PC-9 (cell line): ENCODE results near the gene MVB12B.

Experiments used
- CTCF ChIP-seq: fragments of 200-600 bp; sonication (generic); conservative IDR thresholded peaks from 2 replicates; pipeline ENCODE4 v1.6.1; 2017; ENCODE audit warnings: mixed run types, antibody characterized with exemption, mild to moderate bottlenecking, moderate library complexity
- EZH2 ChIP-seq: fragments of 200-600 bp; sonication (generic); IDR thresholded peaks from 2 replicates; pipeline ENCODE4 v1.8.0; 2017; ENCODE audit warnings: antibody characterized with exemption, low read depth

DNA sequence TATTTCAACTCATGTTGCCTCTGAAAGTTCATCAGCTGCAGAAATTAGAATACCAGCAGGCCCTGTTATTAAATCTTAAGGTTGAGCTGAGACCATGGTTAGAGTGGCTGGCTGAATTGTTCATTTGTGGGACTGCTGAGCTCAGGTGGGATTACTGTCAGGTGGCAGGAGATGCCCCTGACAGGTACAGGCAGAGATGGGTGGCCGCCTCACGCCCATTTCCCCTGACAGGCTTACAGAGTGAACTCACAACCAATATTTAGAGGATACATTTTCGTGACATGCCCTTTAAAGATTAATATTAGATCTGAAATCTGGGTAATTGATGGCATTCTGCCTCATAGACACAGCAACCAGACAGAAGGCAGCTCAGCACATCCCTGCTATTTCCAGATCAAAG is 136.0 kb downstream of the MVB12B start:
- TF ChIP-seq CTCF (no peak), EZH2 (no peak)
